Activated CD4-positive, alpha-beta T cell treated with anti-CD3 and anti-CD28 coated beads for 36 hours (primary cell): ENCODE data around the gene SH3BP1. TPM values are rescaled to one million over a fixed set of nuclear protein-coding genes. Genes with fewer than 3 reads are reported as not detected.
A peak's percentile ranks its signal among the peaks of the same experiment; 100 is the strongest.
"Not testable (repeated sequence)": the region's sequence is repeated elsewhere in the genome, so short reads cannot be mapped to it uniquely, and the experiment has no call there.

Experiments
- ATAC-seq: fragments of 200-7000 bp; cut with Tn5 transposase; one replicate; pipeline ENCODE4 v1.10.0; 2021; ENCODE audit warnings: mild to moderate bottlenecking, moderate library complexity
- CTCF ChIA-PET: fragments of 350-600 bp; sonication (Branson Sonifier 250); formaldehyde crosslinking; loops from one replicate; lab custom pipeline; 2021; ENCODE audit warnings: antibody characterized with exemption; lab: Charles Lee
- POLR2A ChIA-PET: fragments of 350-600 bp; sonication (Branson Sonifier 250); formaldehyde crosslinking; loops from one replicate; lab custom pipeline; 2021; ENCODE audit warnings: antibody characterized with exemption, inconsistent platforms; lab: Charles Lee
- DNase-seq: peaks from one replicate; pipeline ENCODE4 v3.0.0-alpha.2; 2020
- H3K27ac Mint-ChIP-seq: one replicate; pipeline ENCODE4 v1.8.0; 2021; ENCODE audit warnings: mixed read lengths
- H3K27me3 Mint-ChIP-seq: one replicate; pipeline ENCODE4 v1.8.0; 2021; ENCODE audit warnings: mixed read lengths
- H3K36me3 Mint-ChIP-seq: one replicate; pipeline ENCODE4 v1.8.0; 2021; ENCODE audit warnings: low read depth, mixed read lengths
- H3K4me1 Mint-ChIP-seq: one replicate; pipeline ENCODE4 v1.8.0; 2021; ENCODE audit warnings: mixed read lengths
- H3K4me3 Mint-ChIP-seq: one replicate; pipeline ENCODE4 v1.8.0; 2021; ENCODE audit warnings: mild to moderate bottlenecking, moderate library complexity, mixed read lengths
- H3K9me3 Mint-ChIP-seq: one replicate; pipeline ENCODE4 v1.8.0; 2021; ENCODE audit warnings: low read depth, mixed read lengths
- intact Hi-C, 2 experiments: fragments of 100-400 bp; cut with DNase I in 1 of 2; cut with micrococcal nuclease in 1 of 2; formaldehyde crosslinking; loops; one replicate each; pipeline versions ENCODE4 v1.14.2 to v1.15.1; 2022 to 2024; cut with DNase I, micrococcal nuclease
- total RNA-seq, 2 experiments: library from RNA; stranded (reverse); gene quantifications; one replicate each; pipeline ENCODE4 v1.2.3, GENCODE V29; 2021

SH3BP1 gene
- total RNA-seq, 2 experiments from 2014 or later, result 86.5 to 98.2 TPM

- Mint-ChIP-seq H3K27me3 (no peaks in the 10 kb centered on the region), H3K4me3 (no peak overlapping the region), H3K4me1 (peaks cover 30% of the 10 kb centered on the region), H3K36me3 (peaks cover 23% of the 10 kb centered on the region), H3K9me3 (no peaks in the 10 kb centered on the region), H3K27ac (no peak overlapping the region)
- no peak for DNase-seq
- POLR2A ChIA-PET, result interaction anchor here (0.7 to 1.4 kb wide), 2 partner anchors 51 to 92 kb away, joined by 3 to 10 read pairs; no protein-coding TSS in a partner anchor
- intact Hi-C loops, result loop anchor here in 1 of 2 experiments (5.0 kb wide), 1 partner anchor 148 kb away; no protein-coding TSS in a partner anchor
- CTCF ChIA-PET, result interaction anchor here (0.6 to 2.9 kb wide), 7 partner anchors 13 to 1021 kb away, joined by 3 to 23 read pairs (median 4); partner anchors contain the start of genes GTPBP1 and PDXP
- no peak for ATAC-seq
Observed at GRCh38 chr22:37684803-37685615, 45.5 kb downstream of the SH3BP1 start.

- POLR2A ChIA-PET, result interaction anchor here (0.6 to 1.4 kb wide), 4 partner anchors 9 to 67 kb away, joined by 3 to 4 read pairs (median 4); partner anchors contain the start of gene LGALS1
- peak; percentile 82 for ATAC-seq
- no peaks in the 10 kb centered on the region for H3K27me3 Mint-ChIP-seq
- CTCF ChIA-PET, result interaction anchor here (0.5 to 2.9 kb wide), 10 partner anchors 24 to 1019 kb away, joined by 3 to 23 read pairs (median 4); partner anchors contain the start of genes GTPBP1 and PDXP
- H3K27ac Mint-ChIP-seq, result peak within 1 kb of the TSS; percentile 98
- peak; percentile 84 for DNase-seq
- H3K4me1 Mint-ChIP-seq, result peaks cover 27% of the 10 kb centered on the region
- peaks cover 32% of the 10 kb centered on the region for H3K36me3 Mint-ChIP-seq
- peak within 1 kb of the TSS; percentile 90 for H3K4me3 Mint-ChIP-seq
- H3K9me3 Mint-ChIP-seq, result no peaks in the 10 kb centered on the region
- intact Hi-C loops, result loop anchor here (1.0 to 2.0 kb wide), 6 partner anchors 9 to 158 kb away; partner anchors contain the start of genes PDXP (in 2 of the 2), ANKRD54 (in 1 of the 2), GGA1 (in 1 of the 2) and SH3BP1 (in 1 of the 2)
Observed at GRCh38 chr22:37686002-37686982, 46.8 kb downstream of the SH3BP1 start, which contains the start of gene NOL12. Gene NOL12, plus strand, starts transcription at chr22:37686343. Its CDS starts 50 bp downstream, at chr22:37686393.

GRCh38 chr22:37690407-37690806 lies 50.9 kb downstream of the SH3BP1 start:
- H3K9me3 Mint-ChIP-seq, result no peaks in the 10 kb centered on the region
- H3K36me3 Mint-ChIP-seq, result peaks cover 56% of the 10 kb centered on the region
- no peaks in the 10 kb centered on the region for H3K27me3 Mint-ChIP-seq
- intact Hi-C loops, result no loop called here
- ChIA-PET CTCF (interaction anchor here (1.0 kb wide), 1 partner anchor 48 kb away, joined by 4 read pairs; no protein-coding TSS in a partner anchor), POLR2A (no interaction called here)
- DNase-seq (no peak), ATAC-seq (no peak)
- H3K4me1 Mint-ChIP-seq, result peaks cover 23% of the 10 kb centered on the region
- no peak overlapping the region for H3K4me3 Mint-ChIP-seq
- no peak overlapping the region for H3K27ac Mint-ChIP-seq

- H3K27ac Mint-ChIP-seq, result no peak overlapping the region
- peaks cover 24% of the 10 kb centered on the region for H3K4me1 Mint-ChIP-seq
- peaks cover 60% of the 10 kb centered on the region for H3K36me3 Mint-ChIP-seq
- no peaks in the 10 kb centered on the region for H3K27me3 Mint-ChIP-seq
- intact Hi-C loops, result no loop called here
- CTCF ChIA-PET, result no interaction called here
- ATAC-seq (no peak), DNase-seq (no peak)
- POLR2A ChIA-PET, result no interaction called here
- no peaks in the 10 kb centered on the region for H3K9me3 Mint-ChIP-seq
- H3K4me3 Mint-ChIP-seq, result no peak overlapping the region
Observed at GRCh38 chr22:37690901-37691504, 51.5 kb downstream of the SH3BP1 start.

GRCh38 chr22:37692627-37693285 lies 53.3 kb downstream of the SH3BP1 start:
- ChIA-PET POLR2A (interaction anchor here (0.6 kb wide), 1 partner anchor 154 kb away, joined by 3 read pairs; no protein-coding TSS in a partner anchor), CTCF (no interaction called here)
- H3K9me3 Mint-ChIP-seq, result no peaks in the 10 kb centered on the region
- H3K27me3 Mint-ChIP-seq, result no peaks in the 10 kb centered on the region
- peaks cover 58% of the 10 kb centered on the region for H3K36me3 Mint-ChIP-seq
- intact Hi-C loops, result no loop called here
- H3K4me1 Mint-ChIP-seq, result peaks cover 26% of the 10 kb centered on the region
- ATAC-seq (no peak), DNase-seq (no peak)
- H3K27ac Mint-ChIP-seq, result no peak overlapping the region
- no peak overlapping the region for H3K4me3 Mint-ChIP-seq

GRCh38 chr22:37694131-37694530 lies 54.7 kb downstream of the SH3BP1 start:
- ChIA-PET POLR2A (interaction anchor here (1.0 kb wide), 1 partner anchor 12 kb away, joined by 3 read pairs; no protein-coding TSS in a partner anchor), CTCF (interaction anchor here (0.6 to 3.0 kb wide), 3 partner anchors 13 to 97 kb away, joined by 3 to 23 read pairs (median 4); no protein-coding TSS in a partner anchor)
- DNase-seq, H3K9me3 Mint-ChIP-seq, H3K27ac Mint-ChIP-seq, H3K4me3 Mint-ChIP-seq, ATAC-seq, H3K27me3 Mint-ChIP-seq, intact Hi-C loops: not testable (repeated sequence)
- Mint-ChIP-seq H3K36me3 (peaks cover 44% of the 10 kb centered on the region), H3K4me1 (peaks cover 17% of the 10 kb centered on the region)

- Mint-ChIP-seq H3K4me3 (peak overlapping the region; percentile 71), H3K36me3 (peaks cover 29% of the 10 kb centered on the region), H3K4me1 (peaks cover 17% of the 10 kb centered on the region), H3K27ac (peak overlapping the region; percentile 47)
- not testable (repeated sequence) for H3K9me3 Mint-ChIP-seq, ATAC-seq, H3K27me3 Mint-ChIP-seq, DNase-seq
- ChIA-PET POLR2A (interaction anchor here (0.6 kb wide), 2 partner anchors 8 to 72 kb away, joined by 3 to 9 read pairs; no protein-coding TSS in a partner anchor), CTCF (interaction anchor here (0.6 to 3.0 kb wide), 7 partner anchors 15 to 360 kb away, joined by 3 to 23 read pairs (median 4); no protein-coding TSS in a partner anchor)
- intact Hi-C loops, result loop anchor here in 1 of 2 experiments (1.0 to 2.0 kb wide), 4 partner anchors 50 to 111 kb away; partner anchors contain the start of genes GCAT and GGA1
Observed at GRCh38 chr22:37696260-37696656, 56.8 kb downstream of the SH3BP1 start.

GRCh38 chr22:37696657-37697537 lies 57.4 kb downstream of the SH3BP1 start, which contains the start of gene TRIOBP:
Gene TRIOBP, plus strand, starts transcription at chr22:37697048. Its CDS starts 4,318 bp downstream, at chr22:37701366.
- Mint-ChIP-seq H3K36me3 (peaks cover 23% of the 10 kb centered on the region), H3K4me3 (peak within 1 kb of the TSS; percentile 71), H3K9me3 (no peaks in the 10 kb centered on the region), H3K27me3 (no peaks in the 10 kb centered on the region), H3K27ac (peak within 1 kb of the TSS; percentile 67), H3K4me1 (peaks cover 17% of the 10 kb centered on the region)
- DNase-seq (peak; percentile 98), ATAC-seq (peak; percentile 99)
- POLR2A ChIA-PET, result interaction anchor here (0.6 kb wide), 1 partner anchor 73 kb away, joined by 9 read pairs; no protein-coding TSS in a partner anchor
- intact Hi-C loops, result loop anchor here in 1 of 2 experiments (1.0 to 2.0 kb wide), 4 partner anchors 49 to 110 kb away; partner anchors contain the start of genes GCAT and GGA1
- CTCF ChIA-PET, result interaction anchor here (0.6 to 3.0 kb wide), 4 partner anchors 17 to 359 kb away, joined by 3 to 23 read pairs (median 4); no protein-coding TSS in a partner anchor

GRCh38 chr22:37697538-37697835 lies 58.0 kb downstream of the SH3BP1 start:
- ATAC-seq (no peak), DNase-seq (no peak)
- no peaks in the 10 kb centered on the region for H3K27me3 Mint-ChIP-seq
- intact Hi-C loops, result loop anchor here in 1 of 2 experiments (2.0 kb wide), 1 partner anchor 109 kb away; the partner anchor contains the start of gene GCAT
- peaks cover 18% of the 10 kb centered on the region for H3K36me3 Mint-ChIP-seq
- no peak overlapping the region for H3K4me3 Mint-ChIP-seq
- CTCF ChIA-PET, result interaction anchor here (1.5 kb wide), 1 partner anchor 36 kb away, joined by 4 read pairs; no protein-coding TSS in a partner anchor
- POLR2A ChIA-PET, result no interaction called here
- no peaks in the 10 kb centered on the region for H3K9me3 Mint-ChIP-seq
- no peak overlapping the region for H3K27ac Mint-ChIP-seq
- H3K4me1 Mint-ChIP-seq, result peaks cover 17% of the 10 kb centered on the region
